ENCODE results near the gene C5orf63. TPM values are rescaled to one million over a fixed set of nuclear protein-coding genes. Genes with fewer than 3 reads are reported as not detected.

Gene C5orf63
- total and polyA plus RNA-seq, 2 of the 13 experiments (the other 11 are each of a cell fraction or from before 2014, with no cell fraction given), result 7.9 to 8.8 TPM

DNA sequence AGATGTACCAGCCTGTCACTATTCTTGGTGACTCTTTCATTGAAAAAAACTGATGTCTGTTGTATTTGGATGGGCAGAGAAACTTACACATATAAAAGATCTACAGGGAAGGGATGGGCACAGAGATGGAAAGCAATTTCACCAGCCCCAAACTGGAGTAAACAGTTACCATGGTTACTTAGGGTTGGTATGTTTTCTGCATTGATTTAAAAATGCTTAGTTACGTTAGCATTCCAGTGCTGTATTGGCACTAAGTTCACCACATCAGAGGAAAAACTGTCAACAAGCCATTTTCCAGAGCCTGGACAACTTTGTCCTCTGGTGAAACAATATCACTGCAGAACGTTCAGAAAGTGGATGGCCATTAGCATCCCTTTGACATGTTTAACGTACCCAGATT, 70.9 kb downstream of the C5orf63 start (continued):
- TF ChIP-seq ZNF530 (CRISPR knock-in tag; IDR thresholded peaks at IDR 0.05; ENCODE audit: low read depth), result no peak
- peak; percentile 80 for TF ChIP-seq RFX1 (IDR thresholded peaks at IDR 0.05)
- TF ChIP-seq NFE2L1 (CRISPR knock-in tag; IDR thresholded peaks at IDR 0.05; ENCODE audit: borderline replicate concordance), result no peak
- TF ChIP-seq ZMAT5 (CRISPR knock-in tag; IDR thresholded peaks at IDR 0.05; ENCODE audit: borderline replicate concordance, low read depth), result no peak
- peak; percentile 50 for TF ChIP-seq MAFF (IDR thresholded peaks at IDR 0.05; ENCODE audit: low read depth, low read length)
- TF ChIP-seq TBX3 (IDR thresholded peaks at IDR 0.05; ENCODE audit: borderline replicate concordance), result peak; percentile 71; the same call in 1 of the 2 replicates
- TF ChIP-seq, protein P1, sequence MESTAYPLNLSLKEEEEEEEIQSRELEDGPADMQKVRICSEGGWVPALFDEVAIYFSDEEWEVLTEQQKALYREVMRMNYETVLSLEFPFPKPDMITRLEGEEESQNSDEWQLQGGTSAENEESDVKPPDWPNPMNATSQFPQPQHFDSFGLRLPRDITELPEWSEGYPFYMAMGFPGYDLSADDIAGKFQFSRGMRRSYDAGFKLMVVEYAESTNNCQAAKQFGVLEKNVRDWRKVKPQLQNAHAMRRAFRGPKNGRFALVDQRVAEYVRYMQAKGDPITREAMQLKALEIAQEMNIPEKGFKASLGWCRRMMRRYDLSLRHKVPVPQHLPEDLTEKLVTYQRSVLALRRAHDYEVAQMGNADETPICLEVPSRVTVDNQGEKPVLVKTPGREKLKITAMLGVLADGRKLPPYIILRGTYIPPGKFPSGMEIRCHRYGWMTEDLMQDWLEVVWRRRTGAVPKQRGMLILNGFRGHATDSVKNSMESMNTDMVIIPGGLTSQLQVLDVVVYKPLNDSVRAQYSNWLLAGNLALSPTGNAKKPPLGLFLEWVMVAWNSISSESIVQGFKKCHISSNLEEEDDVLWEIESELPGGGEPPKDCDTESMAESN (CRISPR knock-in tag; conservative IDR thresholded peaks at IDR 0.05), result no peak
- TF ChIP-seq, protein P2, sequence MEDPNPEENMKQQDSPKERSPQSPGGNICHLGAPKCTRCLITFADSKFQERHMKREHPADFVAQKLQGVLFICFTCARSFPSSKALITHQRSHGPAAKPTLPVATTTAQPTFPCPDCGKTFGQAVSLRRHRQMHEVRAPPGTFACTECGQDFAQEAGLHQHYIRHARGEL (CRISPR knock-in tag; IDR thresholded peaks at IDR 0.05), result no peak
- no peak for TF ChIP-seq ZNF747 (CRISPR knock-in tag; IDR thresholded peaks at IDR 0.05; ENCODE audit: borderline replicate concordance)
- TF ChIP-seq, protein P3, sequence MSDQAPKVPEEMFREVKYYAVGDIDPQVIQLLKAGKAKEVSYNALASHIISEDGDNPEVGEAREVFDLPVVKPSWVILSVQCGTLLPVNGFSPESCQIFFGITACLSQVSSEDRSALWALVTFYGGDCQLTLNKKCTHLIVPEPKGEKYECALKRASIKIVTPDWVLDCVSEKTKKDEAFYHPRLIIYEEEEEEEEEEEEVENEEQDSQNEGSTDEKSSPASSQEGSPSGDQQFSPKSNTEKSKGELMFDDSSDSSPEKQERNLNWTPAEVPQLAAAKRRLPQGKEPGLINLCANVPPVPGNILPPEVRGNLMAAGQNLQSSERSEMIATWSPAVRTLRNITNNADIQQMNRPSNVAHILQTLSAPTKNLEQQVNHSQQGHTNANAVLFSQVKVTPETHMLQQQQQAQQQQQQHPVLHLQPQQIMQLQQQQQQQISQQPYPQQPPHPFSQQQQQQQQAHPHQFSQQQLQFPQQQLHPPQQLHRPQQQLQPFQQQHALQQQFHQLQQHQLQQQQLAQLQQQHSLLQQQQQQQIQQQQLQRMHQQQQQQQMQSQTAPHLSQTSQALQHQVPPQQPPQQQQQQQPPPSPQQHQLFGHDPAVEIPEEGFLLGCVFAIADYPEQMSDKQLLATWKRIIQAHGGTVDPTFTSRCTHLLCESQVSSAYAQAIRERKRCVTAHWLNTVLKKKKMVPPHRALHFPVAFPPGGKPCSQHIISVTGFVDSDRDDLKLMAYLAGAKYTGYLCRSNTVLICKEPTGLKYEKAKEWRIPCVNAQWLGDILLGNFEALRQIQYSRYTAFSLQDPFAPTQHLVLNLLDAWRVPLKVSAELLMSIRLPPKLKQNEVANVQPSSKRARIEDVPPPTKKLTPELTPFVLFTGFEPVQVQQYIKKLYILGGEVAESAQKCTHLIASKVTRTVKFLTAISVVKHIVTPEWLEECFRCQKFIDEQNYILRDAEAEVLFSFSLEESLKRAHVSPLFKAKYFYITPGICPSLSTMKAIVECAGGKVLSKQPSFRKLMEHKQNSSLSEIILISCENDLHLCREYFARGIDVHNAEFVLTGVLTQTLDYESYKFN (CRISPR knock-in tag; conservative IDR thresholded peaks at IDR 0.05), result 0 out of 2 replicates have a peak, but pooled peaks have one; percentile 12
- no peak for TF ChIP-seq ZBTB42 (CRISPR knock-in tag; IDR thresholded peaks at IDR 0.05)
- TF ChIP-seq, protein P4, sequence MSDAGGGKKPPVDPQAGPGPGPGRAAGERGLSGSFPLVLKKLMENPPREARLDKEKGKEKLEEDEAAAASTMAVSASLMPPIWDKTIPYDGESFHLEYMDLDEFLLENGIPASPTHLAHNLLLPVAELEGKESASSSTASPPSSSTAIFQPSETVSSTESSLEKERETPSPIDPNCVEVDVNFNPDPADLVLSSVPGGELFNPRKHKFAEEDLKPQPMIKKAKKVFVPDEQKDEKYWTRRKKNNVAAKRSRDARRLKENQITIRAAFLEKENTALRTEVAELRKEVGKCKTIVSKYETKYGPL (CRISPR knock-in tag; IDR thresholded peaks at IDR 0.05), result no peak
- no peak for TF ChIP-seq AHR (CRISPR knock-in tag; IDR thresholded peaks at IDR 0.05)
- no peak for TF ChIP-seq CSRNP2 (CRISPR knock-in tag; conservative IDR thresholded peaks at IDR 0.05; ENCODE audit: low read depth)
- TF ChIP-seq, protein P5, sequence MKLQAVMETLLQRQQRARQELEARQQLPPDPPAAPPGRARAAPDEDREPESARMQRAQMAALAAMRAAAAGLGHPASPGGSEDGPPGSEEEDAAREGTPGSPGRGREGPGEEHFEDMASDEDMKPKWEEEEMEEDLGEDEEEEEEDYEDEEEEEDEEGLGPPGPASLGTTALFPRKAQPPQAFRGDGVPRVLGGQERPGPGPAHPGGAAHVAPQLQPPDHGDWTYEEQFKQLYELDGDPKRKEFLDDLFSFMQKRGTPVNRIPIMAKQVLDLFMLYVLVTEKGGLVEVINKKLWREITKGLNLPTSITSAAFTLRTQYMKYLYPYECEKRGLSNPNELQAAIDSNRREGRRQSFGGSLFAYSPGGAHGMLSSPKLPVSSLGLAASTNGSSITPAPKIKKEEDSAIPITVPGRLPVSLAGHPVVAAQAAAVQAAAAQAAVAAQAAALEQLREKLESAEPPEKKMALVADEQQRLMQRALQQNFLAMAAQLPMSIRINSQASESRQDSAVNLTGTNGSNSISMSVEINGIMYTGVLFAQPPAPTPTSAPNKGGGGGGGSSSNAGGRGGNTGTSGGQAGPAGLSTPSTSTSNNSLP (IDR thresholded peaks at IDR 0.05; ENCODE audit: low read depth, low read length), result 0 out of 2 replicates have a peak, but pooled peaks have one; percentile 25
- TF ChIP-seq MAFK (conservative IDR thresholded peaks at IDR 0.05 in 1 of 2, IDR thresholded peaks at IDR 0.05 in 1 of 2; ENCODE audit: low read length in 2 of 2), result peak; percentile 30 to 55; a peak in 2 of 4 replicates
- peak; percentile 62 for TF ChIP-seq TEAD3 (CRISPR knock-in tag; optimal IDR thresholded peaks at IDR 0.05; ENCODE audit: borderline replicate concordance)
- TF ChIP-seq TEAD2 (CRISPR knock-in tag; IDR thresholded peaks at IDR 0.05), result no peak
